ENCODE results near the gene CCNB1IP1.

GRCh38 chr14:20327005-20327869 is 5.8 kb downstream of the CCNB1IP1 start:
- TF ChIP-seq POLR2A (IDR thresholded peaks at IDR 0.05) (no peak), CTCF (IDR thresholded peaks at IDR 0.05) (peak in 1 of 3 donors; percentile 40)

Measured in lower leg skin (tissue), 3 donors.